ENCODE results near the gene HMCN2.

DNA sequence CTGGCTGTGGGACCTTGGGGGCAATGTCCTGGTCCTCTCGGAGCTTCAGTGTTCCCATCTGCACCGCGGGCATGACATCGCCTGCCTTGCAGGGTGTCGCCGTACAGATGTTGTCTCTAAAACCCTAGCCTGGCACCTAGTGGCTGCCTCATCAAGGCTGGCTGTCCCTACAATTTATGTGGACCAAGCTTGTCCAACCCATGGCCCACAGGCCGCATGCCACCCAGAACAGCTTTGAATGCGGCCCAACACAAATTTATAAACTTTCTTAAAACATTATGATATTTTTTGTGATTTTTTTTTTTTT is 160.9 kb downstream of the HMCN2 start:
- TF ChIP-seq CTCF (conservative IDR thresholded peaks at IDR 0.05; ENCODE audit: low read depth, low read length) = no peak
- no peak for TF ChIP-seq POLR2A (IDR thresholded peaks at IDR 0.05; ENCODE audit: low read depth, low read length)
- TF ChIP-seq SMC3 (IDR thresholded peaks at IDR 0.05; ENCODE audit: low read depth, low read length) = no peak
- TF ChIP-seq MXI1 (IDR thresholded peaks at IDR 0.05; ENCODE audit: borderline replicate concordance, low read depth, low read length) = no peak
- TF ChIP-seq BHLHE40 (IDR thresholded peaks at IDR 0.05; ENCODE audit: low read depth, low read length) = no peak
- no peak for TF ChIP-seq RAD21 (IDR thresholded peaks at IDR 0.05; ENCODE audit: low read length)
- no peak for TF ChIP-seq CEBPB (IDR thresholded peaks at IDR 0.05; ENCODE audit: low read depth, low read length)
- no peak for TF ChIP-seq MAFK (IDR thresholded peaks at IDR 0.05; ENCODE audit: low read depth, low read length)
- TF ChIP-seq CHD1 (IDR thresholded peaks at IDR 0.05; ENCODE audit: low read depth, low read length) = no peak
- TF ChIP-seq RFX5 (IDR thresholded peaks at IDR 0.05; ENCODE audit: low read depth, low read length) = no peak
- no peak for TF ChIP-seq MAZ (IDR thresholded peaks at IDR 0.05; ENCODE audit: borderline replicate concordance, low read depth, low read length)
- TF ChIP-seq USF2 (IDR thresholded peaks at IDR 0.05; ENCODE audit: low read depth, low read length) = no peak
